Neural cell (in vitro differentiated cells): Measurements from ENCODE around the gene DSG3. TPM values are rescaled to one million over a fixed set of nuclear protein-coding genes. Genes with fewer than 3 reads are reported as not detected.
"Not testable (repeated sequence)": the region's sequence is repeated elsewhere in the genome, so short reads cannot be mapped to it uniquely, and the experiment has no call there.

ENCODE experiments used
- H2AFZ ChIP-seq: fragments of 200-600, 300-800 bp; sonication (generic), shearing (Covaris generic); 2 replicates; pipeline ENCODE4 v1.6.0; 2014; ENCODE audit warnings: low read depth, mild to moderate bottlenecking, antibody characterized with exemption, low read length, moderate library complexity
- H3F3A ChIP-seq: fragments of 200-600 bp; shearing (Covaris generic); 2 replicates; pipeline ENCODE4 v1.6.1; 2016; ENCODE audit warnings: mild to moderate bottlenecking, moderate library complexity, mixed read lengths, antibody characterized with exemption, low read length; ENCODE audit not compliant: insufficient read depth, poor library complexity, severe bottlenecking
- H3K27ac ChIP-seq: fragments of 200-600, 300-800 bp; sonication (generic), shearing (Covaris generic); 2 replicates; pipeline ENCODE4 v1.5.1; 2014; ENCODE audit warnings: mild to moderate bottlenecking, low read length, moderate library complexity
- H3K27me3 ChIP-seq: fragments of 300-800, 200-600 bp; sonication (generic), shearing (Covaris generic); 2 replicates; pipeline ENCODE4 v1.6.0; 2014; ENCODE audit warnings: mild to moderate bottlenecking, low read depth, low read length, moderate library complexity; ENCODE audit not compliant: insufficient read depth
- H3K36me3 ChIP-seq: fragments of 300-800, 200-600 bp; sonication (generic), shearing (Covaris generic); 2 replicates; pipeline ENCODE4 v1.5.1; 2014; ENCODE audit warnings: mild to moderate bottlenecking, antibody characterized with exemption, low read length, moderate library complexity; ENCODE audit not compliant: insufficient read depth
- H3K4me2 ChIP-seq: fragments of 300-800, 200-600 bp; sonication (generic), shearing (Covaris generic); 2 replicates; pipeline ENCODE4 v1.6.0; 2014; ENCODE audit warnings: mild to moderate bottlenecking, low read length
- H3K4me3 ChIP-seq: fragments of 300-800, 200-600 bp; sonication (generic), shearing (Covaris generic); 2 replicates; pipeline ENCODE4 v1.5.1; 2014; ENCODE audit warnings: mild to moderate bottlenecking, low read length, moderate library complexity
- H3K79me2 ChIP-seq: fragments of 200-600 bp; shearing (Covaris generic); replicated peaks from 2 replicates; pipeline ENCODE4 v1.6.0; 2014; ENCODE audit warnings: mild to moderate bottlenecking, low read length, moderate library complexity; ENCODE audit not compliant: insufficient read depth
- H3K9ac ChIP-seq: fragments of 300-800, 200-600 bp; sonication (generic), shearing (Covaris generic); 2 replicates; pipeline ENCODE4 v1.6.1; 2016; ENCODE audit warnings: mild to moderate bottlenecking, low read length, mixed read lengths
- H3K9me2 ChIP-seq: fragments of 200-600 bp; shearing (Covaris generic); 2 replicates; pipeline ENCODE4 v1.6.1; 2016; ENCODE audit warnings: mild to moderate bottlenecking, low read length, mixed read lengths; ENCODE audit not compliant: insufficient read depth
- H3K9me3 ChIP-seq: fragments of 200-600, 300-800 bp; sonication (generic), shearing (Covaris generic); 2 replicates; pipeline ENCODE4 v1.6.1; 2016; ENCODE audit warnings: mild to moderate bottlenecking, mixed run types, low read length, moderate library complexity, mixed read lengths
- H4K20me1 ChIP-seq: fragments of 200-600 bp; shearing (Covaris generic); 2 replicates; pipeline ENCODE4 v1.6.1; 2016; ENCODE audit warnings: mild to moderate bottlenecking, mixed run types; ENCODE audit not compliant: insufficient read depth
- EP300 ChIP-seq: fragments of 450-650 bp; conservative IDR thresholded peaks from 2 replicates; pipeline ENCODE4 v1.6.1; 2014; ENCODE audit warnings: antibody characterized with exemption, mild to moderate bottlenecking, moderate library complexity; ENCODE audit not compliant: poor library complexity, severe bottlenecking
- EZH2 ChIP-seq: fragments of 200-600, 300-800 bp; shearing (Covaris generic), sonication (generic); IDR thresholded peaks from 2 replicates; pipeline ENCODE4 v1.6.1; 2014; ENCODE audit warnings: antibody characterized with exemption, low read length, borderline replicate concordance, mild to moderate bottlenecking; ENCODE audit not compliant: insufficient read depth, poor library complexity, severe bottlenecking
- MXI1 ChIP-seq: fragments of 450-650 bp; conservative IDR thresholded peaks from 2 replicates; pipeline ENCODE4 v1.6.1; 2014; ENCODE audit warnings: antibody characterized with exemption, mild to moderate bottlenecking; ENCODE audit not compliant: poor library complexity, severe bottlenecking
- POLR2AphosphoS5 ChIP-seq: IDR thresholded peaks from 2 replicates; pipeline ENCODE4 v1.6.1; 2012
- RAD21 ChIP-seq: fragments of 450-650 bp; conservative IDR thresholded peaks from 2 replicates; pipeline ENCODE4 v1.6.1; 2014; ENCODE audit warnings: antibody characterized with exemption, mild to moderate bottlenecking, moderate library complexity
- SMC3 ChIP-seq: fragments of 450-650 bp; conservative IDR thresholded peaks from 2 replicates; pipeline ENCODE4 v1.6.1; 2014; ENCODE audit warnings: antibody characterized with exemption, mild to moderate bottlenecking, moderate library complexity; ENCODE audit not compliant: poor library complexity
- TAF1 ChIP-seq: IDR thresholded peaks from 2 replicates; pipeline ENCODE4 v1.6.1; 2012; ENCODE audit warnings: low read depth
- polyA plus RNA-seq: library from polyadenylated mRNA; depleted of rRNA; stranded (reverse); fragments of >200 nt; gene quantifications from 2 replicates; pipeline ENCODE4 v1.2.3, GENCODE V29; 2014
- TF ChIP-seq, protein P1 (sequence below): fragments of 450-650 bp; IDR thresholded peaks from 2 replicates; pipeline ENCODE4 v1.5.1; 2014; ENCODE audit warnings: antibody characterized with exemption, mild to moderate bottlenecking, moderate library complexity; ENCODE audit not compliant: poor library complexity, severe bottlenecking
- TF ChIP-seq, protein P2 (sequence below): IDR thresholded peaks from 2 replicates; pipeline ENCODE4 v1.6.1; 2012; ENCODE audit warnings: borderline replicate concordance

The DSG3 gene
- polyA plus RNA-seq, 1 donor from 2014 or later: not detected

DNA sequence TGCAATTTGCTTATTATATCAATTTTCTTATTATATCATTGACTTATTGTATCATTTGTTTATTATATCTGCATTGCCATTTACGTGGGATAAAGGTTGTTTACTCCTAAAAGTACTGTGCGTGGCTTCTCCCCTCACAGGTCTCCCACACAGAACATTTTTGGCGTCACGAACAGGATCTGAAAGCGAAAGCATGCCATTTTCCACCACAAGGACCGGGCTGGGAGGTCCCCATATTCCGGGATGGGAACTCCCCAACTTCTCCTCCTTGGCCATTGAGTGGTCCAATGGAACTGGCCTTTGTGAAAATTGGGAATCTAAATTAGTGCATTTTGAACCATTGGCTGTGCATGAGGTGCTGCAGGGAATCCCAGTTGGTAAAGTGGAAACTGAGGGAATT lies 45.6 kb downstream of the DSG3 start:
- no peak for TF ChIP-seq EP300
- TF ChIP-seq MXI1: no peak
- no peak for TF ChIP-seq SMC3
- no peak for TF ChIP-seq RAD21
- no peak for TF ChIP-seq POLR2AphosphoS5
- TF ChIP-seq, protein P1, sequence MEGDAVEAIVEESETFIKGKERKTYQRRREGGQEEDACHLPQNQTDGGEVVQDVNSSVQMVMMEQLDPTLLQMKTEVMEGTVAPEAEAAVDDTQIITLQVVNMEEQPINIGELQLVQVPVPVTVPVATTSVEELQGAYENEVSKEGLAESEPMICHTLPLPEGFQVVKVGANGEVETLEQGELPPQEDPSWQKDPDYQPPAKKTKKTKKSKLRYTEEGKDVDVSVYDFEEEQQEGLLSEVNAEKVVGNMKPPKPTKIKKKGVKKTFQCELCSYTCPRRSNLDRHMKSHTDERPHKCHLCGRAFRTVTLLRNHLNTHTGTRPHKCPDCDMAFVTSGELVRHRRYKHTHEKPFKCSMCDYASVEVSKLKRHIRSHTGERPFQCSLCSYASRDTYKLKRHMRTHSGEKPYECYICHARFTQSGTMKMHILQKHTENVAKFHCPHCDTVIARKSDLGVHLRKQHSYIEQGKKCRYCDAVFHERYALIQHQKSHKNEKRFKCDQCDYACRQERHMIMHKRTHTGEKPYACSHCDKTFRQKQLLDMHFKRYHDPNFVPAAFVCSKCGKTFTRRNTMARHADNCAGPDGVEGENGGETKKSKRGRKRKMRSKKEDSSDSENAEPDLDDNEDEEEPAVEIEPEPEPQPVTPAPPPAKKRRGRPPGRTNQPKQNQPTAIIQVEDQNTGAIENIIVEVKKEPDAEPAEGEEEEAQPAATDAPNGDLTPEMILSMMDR: no peak
- no peak for TF ChIP-seq EZH2
- TF ChIP-seq TAF1: no peak
- TF ChIP-seq, protein P2, sequence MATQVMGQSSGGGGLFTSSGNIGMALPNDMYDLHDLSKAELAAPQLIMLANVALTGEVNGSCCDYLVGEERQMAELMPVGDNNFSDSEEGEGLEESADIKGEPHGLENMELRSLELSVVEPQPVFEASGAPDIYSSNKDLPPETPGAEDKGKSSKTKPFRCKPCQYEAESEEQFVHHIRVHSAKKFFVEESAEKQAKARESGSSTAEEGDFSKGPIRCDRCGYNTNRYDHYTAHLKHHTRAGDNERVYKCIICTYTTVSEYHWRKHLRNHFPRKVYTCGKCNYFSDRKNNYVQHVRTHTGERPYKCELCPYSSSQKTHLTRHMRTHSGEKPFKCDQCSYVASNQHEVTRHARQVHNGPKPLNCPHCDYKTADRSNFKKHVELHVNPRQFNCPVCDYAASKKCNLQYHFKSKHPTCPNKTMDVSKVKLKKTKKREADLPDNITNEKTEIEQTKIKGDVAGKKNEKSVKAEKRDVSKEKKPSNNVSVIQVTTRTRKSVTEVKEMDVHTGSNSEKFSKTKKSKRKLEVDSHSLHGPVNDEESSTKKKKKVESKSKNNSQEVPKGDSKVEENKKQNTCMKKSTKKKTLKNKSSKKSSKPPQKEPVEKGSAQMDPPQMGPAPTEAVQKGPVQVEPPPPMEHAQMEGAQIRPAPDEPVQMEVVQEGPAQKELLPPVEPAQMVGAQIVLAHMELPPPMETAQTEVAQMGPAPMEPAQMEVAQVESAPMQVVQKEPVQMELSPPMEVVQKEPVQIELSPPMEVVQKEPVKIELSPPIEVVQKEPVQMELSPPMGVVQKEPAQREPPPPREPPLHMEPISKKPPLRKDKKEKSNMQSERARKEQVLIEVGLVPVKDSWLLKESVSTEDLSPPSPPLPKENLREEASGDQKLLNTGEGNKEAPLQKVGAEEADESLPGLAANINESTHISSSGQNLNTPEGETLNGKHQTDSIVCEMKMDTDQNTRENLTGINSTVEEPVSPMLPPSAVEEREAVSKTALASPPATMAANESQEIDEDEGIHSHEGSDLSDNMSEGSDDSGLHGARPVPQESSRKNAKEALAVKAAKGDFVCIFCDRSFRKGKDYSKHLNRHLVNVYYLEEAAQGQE: no peak
- Histone ChIP-seq H4K20me1 (no peaks in the 10 kb centered on the region), H3K27ac (no peak overlapping the region), H3K9me2 (no peaks in the 10 kb centered on the region), H3K36me3 (no peaks in the 10 kb centered on the region), H3K9me3 (no peaks in the 10 kb centered on the region), H3K4me3 (no peak overlapping the region), H3K4me2 (no peak overlapping the region), H3K27me3 (peaks cover 12% of the 10 kb centered on the region), H3F3A (no peaks in the 10 kb centered on the region), H2AFZ (no peak overlapping the region), H3K9ac (no peak overlapping the region), H3K79me2 (no peaks in the 10 kb centered on the region)

DNA sequence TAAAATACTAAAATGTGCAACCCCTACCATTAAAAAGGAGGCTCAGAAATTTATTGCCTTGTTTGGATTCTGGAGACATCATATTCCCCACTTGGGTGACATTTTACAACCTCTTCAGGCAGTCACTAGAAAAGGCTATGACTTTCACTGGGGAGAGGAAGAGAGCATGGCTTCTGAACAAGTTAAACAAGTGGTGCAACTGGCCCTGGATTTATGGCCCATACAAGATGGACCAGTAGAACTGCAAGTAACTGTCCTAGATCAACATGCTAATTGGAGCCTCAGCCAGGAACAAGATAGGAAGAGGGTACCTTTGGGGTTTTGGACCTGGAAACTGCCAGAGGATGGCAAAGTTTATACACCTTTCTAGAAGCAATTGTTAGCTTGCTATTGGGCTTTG lies 46.4 kb downstream of the DSG3 start:
- H3K79me2 ChIP-seq: no peaks in the 10 kb centered on the region
- H4K20me1 ChIP-seq: no peaks in the 10 kb centered on the region
- H3K4me3 ChIP-seq: no peak overlapping the region
- H3K4me2 ChIP-seq: no peak overlapping the region
- no peaks in the 10 kb centered on the region for H3F3A ChIP-seq
- peaks cover 19% of the 10 kb centered on the region for H3K27me3 ChIP-seq
- no peak overlapping the region for H3K27ac ChIP-seq
- no peak for TF ChIP-seq EZH2
- TF ChIP-seq POLR2AphosphoS5: no peak
- TF ChIP-seq, protein P1: no peak
- TF ChIP-seq MXI1: no peak
- no peak overlapping the region for H3K9ac ChIP-seq
- no peaks in the 10 kb centered on the region for H3K36me3 ChIP-seq
- no peaks in the 10 kb centered on the region for H3K9me2 ChIP-seq
- no peaks in the 10 kb centered on the region for H3K9me3 ChIP-seq
- no peak overlapping the region for H2AFZ ChIP-seq

DNA sequence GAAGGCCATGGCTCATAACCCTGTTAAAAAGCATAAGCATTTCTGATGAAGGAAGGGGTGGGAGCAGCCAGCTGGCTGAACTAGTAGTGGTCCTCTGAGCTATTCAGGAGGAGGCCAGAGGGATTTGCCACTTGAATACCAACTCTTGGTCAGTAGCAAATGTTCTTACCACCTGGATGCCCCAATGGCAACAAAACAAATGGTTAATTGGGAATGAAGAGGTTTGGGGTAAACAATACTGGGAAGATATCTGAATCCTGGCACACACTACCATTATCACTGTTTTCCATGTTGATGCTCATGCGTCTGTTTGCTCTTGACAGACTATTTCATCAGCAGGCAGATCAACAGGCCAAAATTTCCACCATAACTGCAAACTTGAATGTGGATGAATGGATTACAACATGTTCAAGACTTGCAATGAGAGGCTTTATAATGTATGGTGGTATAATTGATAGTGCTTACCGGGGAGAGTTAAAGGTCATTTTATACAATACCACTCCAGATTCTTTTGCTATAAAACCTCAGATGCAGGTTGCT lies 47.2 kb downstream of the DSG3 start:
- H3K27me3 ChIP-seq: peaks cover 26% of the 10 kb centered on the region
- not testable (repeated sequence) for H3K4me3 ChIP-seq, H3F3A ChIP-seq, H3K36me3 ChIP-seq, H3K9me2 ChIP-seq, H3K9me3 ChIP-seq, H3K4me2 ChIP-seq, H3K79me2 ChIP-seq, H3K27ac ChIP-seq, H4K20me1 ChIP-seq, H2AFZ ChIP-seq, H3K9ac ChIP-seq
